Measurements from ENCODE around the gene RGS9.
A peak's percentile ranks its signal among the peaks of the same experiment; 100 is the strongest.

GRCh38 chr17:65261152-65261551 lies 124.0 kb downstream of the RGS9 start:
- TF ChIP-seq CTCF (conservative IDR thresholded peaks at IDR 0.05 in 1 of 2, IDR thresholded peaks at IDR 0.05 in 1 of 2; ENCODE audit: low read depth in 1 of 2, low read length in 2 of 2) = peak in 1 of 2 donors; percentile 10
- no peak for TF ChIP-seq EZH2 (IDR thresholded peaks at IDR 0.05; ENCODE audit: low read length, missing control alignments)

All from fibroblast of lung (primary cell).